HG02870 (cell line): ENCODE measurements around the gene TCF7L1.

ENCODE experiments used
- ATAC-seq: cut with Tn5 transposase; IDR thresholded peaks from one replicate; pipeline ENCODE4 v1.9.1; 2021; ENCODE audit warnings: mild to moderate bottlenecking, moderate library complexity; ENCODE audit not compliant: unreplicated experiment

TCF7L1 gene

DNA sequence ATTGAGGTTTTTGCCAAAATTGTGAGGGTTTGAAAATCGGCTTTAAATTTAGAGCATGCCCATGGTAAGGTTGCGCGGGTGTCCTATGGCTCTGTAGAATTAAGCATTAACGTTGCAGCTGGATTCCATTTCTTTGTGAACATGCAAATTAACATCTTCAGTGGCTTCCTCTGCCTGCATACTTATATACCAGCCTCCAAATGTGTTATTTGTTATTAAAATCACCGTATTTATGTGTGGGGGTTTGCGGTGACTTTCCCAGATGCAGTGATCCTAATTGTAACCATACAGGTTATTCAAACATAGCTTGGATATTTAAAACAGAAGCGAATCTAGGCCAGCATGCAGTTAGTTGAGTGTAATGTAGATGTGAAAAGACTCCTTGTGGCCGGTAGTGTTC, 114.4 kb downstream of the TCF7L1 start:
- ATAC-seq, result no peak

DNA sequence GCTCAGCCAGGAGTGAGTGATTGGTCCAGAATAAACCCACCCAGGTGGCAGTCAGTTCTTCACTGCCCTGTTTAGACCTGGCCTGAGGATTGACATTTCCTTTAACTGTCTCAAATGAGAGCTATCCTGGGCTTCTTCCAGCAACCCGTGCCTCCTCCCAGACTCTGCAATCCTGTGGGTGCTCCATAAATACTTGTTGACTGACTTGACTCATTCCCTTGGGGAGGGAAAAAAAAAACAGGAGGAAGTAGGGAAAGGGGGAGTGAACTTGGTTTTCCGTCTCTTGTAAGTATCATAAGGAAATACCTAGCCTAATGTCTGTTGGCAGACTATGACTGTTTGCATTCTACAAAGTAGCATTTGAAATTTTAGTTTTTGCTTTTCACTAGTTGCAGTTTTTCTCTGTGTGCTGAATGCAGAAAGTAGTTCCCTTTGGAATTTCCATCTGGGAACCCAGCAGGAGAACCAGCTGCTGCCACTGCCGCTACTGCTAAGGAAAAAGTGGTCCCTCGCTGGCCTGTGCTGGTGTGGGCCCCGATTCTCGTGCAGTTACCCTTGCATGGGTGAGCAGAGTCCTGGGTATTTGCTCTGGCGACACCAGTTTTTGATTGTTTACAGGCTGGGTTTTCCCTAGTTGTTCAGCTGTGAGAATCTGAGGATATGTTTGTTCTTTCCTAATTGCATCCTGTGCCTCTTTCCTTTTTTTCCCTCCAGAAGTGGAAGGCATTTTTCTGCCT, 115.7 kb downstream of the TCF7L1 start:
- ATAC-seq, result no peak

DNA sequence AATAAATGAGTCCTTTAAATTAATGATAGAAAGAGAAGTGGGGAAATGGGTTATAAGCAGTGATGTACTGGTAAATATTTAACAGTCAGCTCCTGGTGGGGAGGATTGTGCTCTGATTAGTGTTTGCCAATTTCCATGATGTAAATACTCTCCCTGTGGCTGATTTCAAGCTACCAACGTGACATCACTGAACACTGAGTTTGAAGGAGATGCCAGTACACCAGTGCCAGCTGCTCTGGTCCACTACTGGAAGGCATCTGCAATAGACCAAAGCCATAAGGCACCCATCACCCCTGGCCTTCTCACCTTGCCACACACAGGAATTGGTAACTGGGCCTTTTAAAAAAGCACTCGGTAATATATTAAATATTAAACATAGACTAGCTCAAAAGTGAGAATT, 116.9 kb downstream of the TCF7L1 start:
- ATAC-seq, result no peak

DNA sequence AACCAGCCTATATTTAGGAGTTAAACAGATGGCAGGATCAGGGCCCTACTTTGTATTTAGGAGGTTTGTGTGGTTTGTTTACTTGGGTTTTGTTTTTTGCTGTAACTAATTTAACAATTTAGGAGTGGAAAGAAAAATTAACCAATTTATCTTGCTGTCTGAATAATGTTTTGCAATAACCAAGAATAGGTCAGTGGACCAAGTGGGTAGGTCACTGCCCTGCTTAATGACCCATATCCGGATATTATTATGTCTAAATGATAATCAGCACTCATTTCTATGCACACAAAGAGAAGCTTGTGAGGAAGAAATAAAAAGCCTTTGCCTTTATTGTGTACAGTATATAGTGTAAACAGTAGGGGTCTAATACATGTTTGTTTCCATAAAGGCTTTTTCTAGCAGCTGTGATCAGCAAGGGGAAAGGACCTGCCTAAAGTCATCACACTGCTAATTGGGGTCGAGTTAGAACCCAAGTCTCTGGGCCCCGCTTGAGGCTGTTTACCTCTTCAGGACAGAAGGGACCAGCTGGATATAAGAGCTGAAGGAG, 118.0 kb downstream of the TCF7L1 start:
- no peak for ATAC-seq

DNA sequence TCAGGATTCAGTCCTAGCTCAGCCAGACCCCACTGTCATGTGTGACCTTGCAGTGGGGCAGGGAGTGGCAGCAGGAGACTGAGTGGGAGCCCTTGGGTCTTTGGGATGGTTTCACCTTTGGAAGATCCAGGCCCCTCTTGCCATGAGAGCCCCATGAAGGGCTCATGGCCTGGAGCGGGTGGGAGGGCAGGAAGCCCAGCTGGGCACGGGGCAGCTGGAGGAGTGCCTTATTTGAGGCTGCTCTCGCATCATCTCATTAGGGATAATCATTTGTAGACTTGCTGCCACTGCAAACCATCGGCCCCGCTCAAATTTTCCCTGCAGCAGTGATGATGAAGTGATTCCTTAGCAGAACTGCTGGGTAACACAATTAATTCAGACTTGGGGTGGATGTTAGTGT, 120.7 kb downstream of the TCF7L1 start:
- ATAC-seq, result no peak

DNA sequence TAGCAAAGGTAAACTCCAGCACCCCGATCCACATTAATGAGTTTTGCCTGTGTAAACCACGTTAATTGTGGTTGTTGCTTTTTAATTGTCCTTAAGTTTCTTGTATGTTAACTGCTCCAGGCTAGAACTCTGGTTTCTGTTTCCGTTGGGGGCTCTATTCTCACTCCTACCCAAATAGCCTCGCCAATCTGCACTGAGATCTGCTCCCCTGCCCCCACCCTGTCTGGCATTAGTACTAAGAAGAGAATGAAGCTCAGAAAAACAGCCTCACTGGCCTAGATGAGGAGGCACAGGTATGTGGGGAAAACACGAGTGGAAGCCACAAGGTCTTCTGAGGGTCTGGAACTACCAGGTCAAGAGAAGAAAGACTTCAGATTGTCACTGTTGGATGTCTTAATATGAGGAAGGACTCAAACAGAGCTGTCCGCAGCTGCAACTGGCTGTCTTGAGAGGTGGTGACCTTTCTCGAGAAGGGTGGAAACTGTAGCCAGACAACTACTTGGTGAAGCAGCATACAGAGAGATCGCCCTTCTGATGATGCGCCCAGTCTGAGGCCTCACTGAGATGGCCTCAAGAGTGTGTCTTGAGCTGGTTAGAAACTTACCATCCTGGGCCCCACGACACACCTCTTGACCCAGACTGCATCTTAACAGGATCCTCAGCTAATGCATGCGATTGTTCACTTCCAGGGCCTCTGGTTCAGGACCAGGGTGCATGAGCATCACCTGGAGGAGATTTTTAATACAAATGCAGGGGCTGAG, 121.5 kb downstream of the TCF7L1 start:
- ATAC-seq, result no peak

DNA sequence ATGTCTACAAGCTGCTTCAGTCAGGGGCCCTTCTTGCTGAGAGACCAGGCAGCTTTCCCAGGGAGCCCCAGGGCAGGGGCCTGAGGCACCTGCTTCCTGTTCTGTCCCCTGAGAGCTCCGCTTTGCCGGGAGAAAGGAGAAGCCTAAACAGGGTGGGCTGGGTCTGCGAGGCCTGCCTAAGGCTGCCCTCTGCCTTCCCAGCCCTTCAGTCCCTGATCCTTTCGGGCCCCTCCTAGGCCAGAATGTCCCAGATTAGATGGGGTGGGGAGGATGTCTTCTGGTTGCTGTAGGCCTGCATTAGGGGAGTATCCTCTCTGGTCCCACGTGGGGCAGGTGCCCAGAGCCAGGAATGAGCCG, 122.2 kb downstream of the TCF7L1 start:
- ATAC-seq, result no peak

DNA sequence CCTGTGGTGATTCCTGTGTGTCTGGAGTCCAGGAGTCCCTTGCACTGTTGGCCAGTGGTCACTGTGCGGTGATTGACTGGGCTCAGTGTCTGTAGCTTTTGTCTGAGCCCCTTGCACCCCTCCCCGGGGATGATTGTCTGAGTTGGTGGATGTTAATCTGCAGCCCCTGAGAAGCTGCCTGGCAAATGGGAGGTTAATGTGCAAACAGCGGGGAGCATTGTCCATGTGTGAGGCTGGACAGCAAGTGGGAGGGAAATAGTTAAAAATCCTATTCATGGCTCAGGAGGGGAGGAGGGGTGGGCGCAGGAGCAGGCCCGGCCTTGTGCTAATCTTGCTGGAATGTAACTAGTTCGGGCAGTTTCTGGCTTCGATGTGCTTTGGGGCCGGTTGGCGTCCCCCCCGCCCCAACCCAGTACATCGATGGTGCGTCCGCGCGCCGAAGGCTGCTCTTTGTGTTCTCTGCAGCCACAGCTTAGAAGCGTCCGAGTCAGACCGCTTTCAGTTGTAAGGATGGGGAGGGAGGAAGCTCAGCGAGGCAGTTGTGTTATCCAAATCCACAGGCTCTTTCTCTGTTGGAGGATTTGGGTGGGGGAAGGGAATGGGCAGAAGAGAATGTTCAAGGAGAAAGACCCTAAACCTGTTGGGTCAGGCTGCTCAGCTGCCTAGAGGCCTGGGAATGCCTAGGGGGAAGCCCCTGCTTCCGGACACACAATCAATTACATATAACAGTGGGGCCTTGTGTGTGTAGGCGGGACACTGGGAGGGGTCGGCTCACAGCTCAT, 122.8 kb downstream of the TCF7L1 start:
- ATAC-seq, result no peak

DNA sequence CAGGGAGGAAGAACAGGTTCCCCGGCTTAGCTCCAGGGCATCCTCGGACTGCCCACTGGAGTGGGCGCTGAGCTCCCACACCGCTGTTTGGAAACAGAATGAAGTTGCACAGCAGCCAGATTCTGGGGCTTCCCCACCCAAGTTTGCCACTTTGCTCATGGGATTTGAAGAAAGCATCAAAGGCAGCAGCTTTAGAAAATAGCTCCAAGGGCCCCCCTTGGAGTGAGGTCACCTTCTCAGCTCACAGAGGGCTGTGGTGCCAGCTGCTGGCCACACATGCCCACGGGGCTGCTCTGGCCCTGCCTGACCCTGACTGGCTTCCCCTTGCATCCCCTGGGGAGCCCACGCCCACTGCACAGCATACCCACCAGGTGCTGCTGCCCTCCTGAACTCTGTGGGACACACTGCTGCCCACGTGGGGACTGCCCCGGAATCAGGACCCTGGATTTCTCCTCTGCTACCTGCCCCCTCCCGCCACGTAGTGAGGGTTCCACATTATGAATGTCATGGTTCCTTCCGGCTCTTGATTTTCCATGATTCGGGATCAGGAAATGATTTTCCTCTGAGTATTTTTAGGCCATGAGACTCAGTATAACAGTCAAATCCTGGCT, 124.3 kb downstream of the TCF7L1 start:
- no peak for ATAC-seq

DNA sequence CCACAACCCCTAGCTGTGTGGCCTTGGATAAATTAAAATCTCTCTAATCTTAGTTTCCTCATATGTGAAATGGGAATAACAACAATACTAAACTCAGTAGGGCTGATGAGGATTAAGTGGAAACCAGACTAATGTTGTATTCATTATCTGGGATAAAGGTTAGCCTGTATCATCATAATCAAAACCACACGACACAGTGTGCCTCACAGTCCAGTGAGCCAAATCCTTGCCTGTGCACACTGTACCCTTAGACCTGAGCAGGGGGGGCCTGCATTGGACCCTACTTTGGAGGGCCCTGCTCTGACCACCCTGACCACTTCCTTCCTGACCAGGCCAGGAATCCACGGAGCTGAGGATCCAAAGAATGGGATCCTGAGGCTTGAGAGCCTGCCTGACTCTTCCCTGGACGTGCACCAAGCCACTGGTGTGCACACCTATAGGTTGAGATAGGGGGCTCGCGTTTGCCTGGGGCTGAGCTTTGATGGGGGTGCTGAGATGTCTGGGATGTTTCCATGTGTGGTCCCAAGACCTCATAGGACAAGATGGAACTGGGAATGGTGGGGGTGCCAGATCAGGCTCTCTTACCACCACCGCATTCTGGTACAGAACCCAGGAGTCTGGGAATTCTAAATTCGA, 124.9 kb downstream of the TCF7L1 start:
- no peak for ATAC-seq

DNA sequence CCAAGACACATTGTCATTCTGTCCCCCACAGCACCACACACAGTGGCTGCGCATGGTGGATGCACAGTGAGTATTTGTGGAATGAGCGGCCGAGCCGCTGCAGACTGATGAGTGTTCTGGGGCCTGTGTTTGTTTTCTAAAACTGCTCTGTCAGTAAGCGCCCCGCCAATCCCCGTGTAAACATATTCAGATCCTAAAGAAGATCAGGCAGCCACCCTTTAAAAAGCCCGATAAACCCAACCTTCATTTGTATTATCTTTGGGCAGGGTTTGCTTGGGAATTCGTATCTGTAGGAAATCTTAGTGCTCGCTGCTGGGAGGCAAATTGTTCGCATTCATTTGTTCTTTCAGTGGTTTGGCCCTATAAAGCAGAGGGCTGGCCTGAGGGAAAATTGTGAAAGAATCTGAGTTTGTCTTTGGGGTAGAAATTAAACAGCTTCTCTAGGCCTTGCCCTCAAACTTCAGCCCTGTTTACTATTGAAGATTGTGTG, 126.0 kb downstream of the TCF7L1 start:
- ATAC-seq, result no peak

DNA sequence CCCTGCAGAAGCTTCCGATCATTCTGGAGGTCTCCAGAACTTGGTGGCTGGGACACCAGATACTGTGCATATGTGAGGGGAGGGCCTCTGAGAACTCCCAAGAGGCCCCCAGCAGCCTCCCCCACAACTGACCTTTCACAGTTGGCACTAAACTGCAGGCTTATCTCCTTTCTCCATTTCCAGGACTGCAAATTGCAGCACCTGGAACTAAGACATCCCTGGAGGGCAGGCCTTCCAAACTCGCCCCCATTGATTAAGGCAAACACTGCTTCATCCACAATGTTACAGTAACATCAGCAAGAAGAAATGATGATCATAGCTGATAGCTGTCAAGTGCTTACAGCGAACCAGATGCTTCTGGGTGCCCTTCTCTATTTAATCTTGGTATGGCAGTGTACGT, 126.7 kb downstream of the TCF7L1 start:
- no peak for ATAC-seq

DNA sequence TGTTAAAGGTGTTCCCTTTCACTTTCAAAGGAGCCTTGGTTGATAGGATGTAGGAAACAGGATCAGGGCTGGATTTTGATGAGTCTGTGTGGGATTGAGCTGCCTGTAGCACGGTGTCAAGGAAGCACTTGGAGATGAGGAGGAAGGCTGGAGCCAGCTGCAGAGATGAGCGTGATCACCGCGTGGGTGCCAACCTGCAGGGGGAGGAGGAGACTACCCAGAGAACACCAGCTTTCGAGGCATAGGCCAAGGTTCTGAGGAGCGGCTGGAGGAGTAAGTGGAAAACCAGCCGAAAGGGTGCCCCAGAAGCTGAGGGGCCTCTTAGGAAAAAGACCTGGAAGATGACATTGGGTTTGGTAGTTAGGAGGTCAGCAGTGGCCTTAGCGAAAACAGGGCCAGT, 130.4 kb downstream of the TCF7L1 start:
- ATAC-seq, result no peak

DNA sequence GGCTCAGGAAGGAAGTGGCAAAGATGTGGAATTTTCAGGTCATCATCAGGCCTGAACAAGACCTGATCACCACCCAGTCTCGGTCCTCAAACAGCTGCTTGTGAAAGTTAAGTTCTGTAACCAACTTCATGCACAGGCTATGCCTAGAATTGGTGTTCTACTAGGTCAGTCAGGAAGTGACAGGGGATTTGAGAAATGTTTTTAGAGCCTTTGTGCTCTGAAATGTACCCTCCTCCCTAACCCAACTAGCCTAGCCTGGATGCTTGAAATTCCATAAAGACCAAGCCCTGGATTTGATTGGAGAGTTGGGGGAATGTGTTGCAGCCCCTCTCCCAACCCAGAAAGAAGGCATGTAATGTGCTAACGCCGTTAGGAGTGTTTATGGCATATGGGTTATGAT, 131.3 kb downstream of the TCF7L1 start:
- ATAC-seq, result no peak

DNA sequence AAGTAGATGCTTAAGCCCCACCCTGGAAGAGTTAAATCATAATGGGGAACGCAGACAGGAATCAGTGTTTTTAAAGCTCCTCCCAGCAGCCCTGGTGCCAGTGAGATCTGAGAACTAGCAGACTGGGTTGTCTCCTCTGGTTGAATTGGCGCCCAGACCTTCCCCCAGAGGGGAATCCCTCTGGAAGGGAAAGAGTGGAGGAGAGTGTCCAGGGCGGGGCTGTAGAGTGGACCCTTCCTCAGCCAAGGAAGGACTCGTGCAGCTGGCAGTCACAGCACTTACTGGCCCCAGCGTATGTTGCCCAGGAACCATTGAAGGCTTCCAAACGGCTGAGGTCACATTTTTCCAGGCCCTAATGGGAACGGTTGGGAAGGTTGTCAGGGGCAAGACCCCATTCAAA, 132.1 kb downstream of the TCF7L1 start:
- no peak for ATAC-seq

DNA sequence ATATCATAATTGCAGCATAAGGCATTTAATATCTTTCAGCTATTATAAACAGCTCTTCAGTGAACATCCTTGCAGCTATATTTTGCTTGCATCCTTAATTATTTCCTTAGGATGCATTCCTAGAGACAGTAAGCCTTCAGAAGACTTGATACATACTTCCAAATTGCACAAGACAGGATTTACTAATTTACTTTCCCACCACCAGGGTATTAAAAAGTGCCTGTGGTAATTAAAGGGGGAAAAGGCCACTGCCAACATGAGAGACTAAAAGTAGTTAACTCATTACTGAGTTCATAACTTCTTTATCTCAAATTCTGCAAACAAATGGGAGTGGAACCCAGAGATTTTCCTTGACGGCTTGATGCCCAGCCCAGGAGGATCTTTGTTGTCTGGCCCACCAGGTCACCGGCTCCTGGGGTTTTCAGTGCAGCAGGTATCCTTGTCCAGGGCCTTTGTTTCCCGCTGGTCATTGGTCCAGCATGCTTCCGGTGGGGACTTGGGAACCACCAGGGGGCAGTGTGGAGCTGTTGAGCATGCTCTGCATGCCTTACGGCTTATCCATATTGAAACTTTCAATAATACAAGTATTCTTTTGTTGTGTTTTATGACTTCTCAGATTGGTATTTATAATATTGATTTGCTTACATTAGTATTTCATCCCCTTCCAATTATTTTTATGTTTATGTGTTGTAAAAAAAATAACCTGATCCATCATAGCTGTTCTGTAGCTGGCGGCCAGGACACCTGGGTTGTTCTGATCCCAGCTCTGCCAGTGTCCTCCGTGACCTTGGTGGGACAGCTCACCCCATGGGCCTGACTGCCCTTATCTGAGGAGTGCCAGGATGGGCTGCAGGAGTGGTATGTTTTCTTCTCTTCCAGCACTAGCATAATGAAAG, 133.2 kb downstream of the TCF7L1 start:
- ATAC-seq, result no peak

DNA sequence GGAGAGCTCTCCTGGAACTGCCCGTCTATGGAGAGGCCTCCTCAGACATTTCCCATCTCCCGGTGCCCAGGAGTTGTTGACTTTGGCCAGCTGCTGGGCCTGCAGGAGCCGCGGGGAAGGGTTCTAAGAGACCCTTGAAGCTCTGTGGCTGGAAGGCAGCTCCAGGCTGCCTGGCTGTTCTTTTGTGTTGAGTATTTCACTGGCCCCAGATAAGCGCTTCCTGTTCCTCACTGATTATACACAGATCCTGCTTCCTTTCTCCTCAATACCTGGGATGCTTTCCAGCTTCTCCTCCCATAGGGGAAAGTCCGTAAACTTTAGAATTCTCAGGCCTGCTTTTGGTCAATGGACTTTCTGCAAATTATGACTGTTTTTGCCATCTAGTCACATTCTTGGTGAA, 136.8 kb downstream of the TCF7L1 start:
- ATAC-seq, result no peak

DNA sequence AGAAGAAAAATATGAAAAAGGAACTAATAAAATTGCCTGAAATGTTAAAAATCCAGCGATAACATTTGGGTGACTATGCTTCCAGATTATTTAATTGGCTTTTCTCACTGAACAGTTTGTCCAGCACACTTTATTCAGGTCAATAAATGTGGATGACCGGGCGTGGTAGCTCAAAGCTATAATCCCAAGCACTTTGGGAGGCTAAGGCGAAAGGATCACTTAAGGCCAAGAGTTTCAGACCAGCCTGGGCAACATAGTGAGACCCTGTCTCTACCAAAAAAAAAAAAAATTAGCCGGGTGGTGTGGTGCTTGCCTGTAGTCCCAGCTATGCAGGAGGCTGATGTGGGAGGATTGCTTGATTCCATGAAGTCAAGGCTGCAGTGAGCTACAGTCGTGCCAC, 139.2 kb downstream of the TCF7L1 start:
- ATAC-seq, result no peak
